Thyroid gland (tissue), 4 donors: Measurements from ENCODE around the gene LMNTD2. TPM values are rescaled to one million over a fixed set of nuclear protein-coding genes. Genes with fewer than 3 reads are reported as not detected.

Experiments used
- DNase-seq, 2 donors: peaks; one replicate each; pipeline ENCODE4 v3.0.0-alpha.2; 2019
- H3K27ac ChIP-seq, 3 donors: fragments of 200-600 bp; sonication (generic); 1 replicate in 2 of 3; 2 replicates in 1 of 3; pipeline ENCODE4 v1.5.1; 2016 to 2019; ENCODE audit warnings: mild to moderate bottlenecking in 1 of 3, moderate library complexity in 1 of 3
- H3K27me3 ChIP-seq: fragments of 200-600 bp; sonication (generic); one replicate; pipeline ENCODE4 v1.5.1; 2019
- H3K36me3 ChIP-seq, 2 donors: fragments of 200-600 bp; sonication (generic); one replicate each; pipeline ENCODE4 v1.5.1; 2016 to 2019
- H3K4me1 ChIP-seq, 2 donors: fragments of 200-600 bp; sonication (generic); one replicate each; pipeline ENCODE4 v1.5.1; 2017 to 2019
- H3K4me3 ChIP-seq, 3 donors: fragments of 200-600 bp; sonication (generic); replicated peaks in 1 of 3; 1 replicate in 2 of 3; 2 replicates in 1 of 3; pipeline ENCODE4 v1.5.1; 2016; ENCODE audit warnings: mild to moderate bottlenecking in 1 of 3
- H3K9me3 ChIP-seq: fragments of 200-600 bp; sonication (generic); one replicate; pipeline ENCODE4 v1.5.1; 2017
- CTCF ChIP-seq, 6 experiments: fragments of 200-600 bp in 3 of 6; fragments of 450-650 bp in 3 of 6; sonication (generic) in 3 of 6; IDR thresholded peaks; one replicate each; pipeline ENCODE4 v1.5.1; 2016 to 2019; ENCODE audit warnings: antibody characterized with exemption in 6 of 6, mild to moderate bottlenecking in 2 of 6, inconsistent platforms in 1 of 6, moderate library complexity in 1 of 6
- POLR2A ChIP-seq, 2 donors: fragments of 450-650 bp; IDR thresholded peaks; one replicate each; pipeline ENCODE4 v1.6.1; 2017; ENCODE audit warnings: antibody characterized with exemption in 2 of 2, mild to moderate bottlenecking in 2 of 2, moderate library complexity in 1 of 2
- WGBS, 2 donors: methylation state at CpG; one replicate each; pipeline ENCODE4 v1.1.5; 2017; 5-methylcytosine and 5-hydroxymethylcytosine counted together
- intact Hi-C: fragments of 100-400 bp; cut with DNase I; formaldehyde crosslinking; loops from one replicate; pipeline ENCODE4 v1.15.1; 2023
- total RNA-seq, 4 donors: library from RNA; depleted of rRNA; stranded (reverse); fragments of >200 nt; gene quantifications; one replicate each; pipeline ENCODE4 v1.2.3, GENCODE V29; 2016

The LMNTD2 gene
- total RNA-seq, 4 donors from 2014 or later = 4.2 to 8.8 (median 6.6) TPM

DNA sequence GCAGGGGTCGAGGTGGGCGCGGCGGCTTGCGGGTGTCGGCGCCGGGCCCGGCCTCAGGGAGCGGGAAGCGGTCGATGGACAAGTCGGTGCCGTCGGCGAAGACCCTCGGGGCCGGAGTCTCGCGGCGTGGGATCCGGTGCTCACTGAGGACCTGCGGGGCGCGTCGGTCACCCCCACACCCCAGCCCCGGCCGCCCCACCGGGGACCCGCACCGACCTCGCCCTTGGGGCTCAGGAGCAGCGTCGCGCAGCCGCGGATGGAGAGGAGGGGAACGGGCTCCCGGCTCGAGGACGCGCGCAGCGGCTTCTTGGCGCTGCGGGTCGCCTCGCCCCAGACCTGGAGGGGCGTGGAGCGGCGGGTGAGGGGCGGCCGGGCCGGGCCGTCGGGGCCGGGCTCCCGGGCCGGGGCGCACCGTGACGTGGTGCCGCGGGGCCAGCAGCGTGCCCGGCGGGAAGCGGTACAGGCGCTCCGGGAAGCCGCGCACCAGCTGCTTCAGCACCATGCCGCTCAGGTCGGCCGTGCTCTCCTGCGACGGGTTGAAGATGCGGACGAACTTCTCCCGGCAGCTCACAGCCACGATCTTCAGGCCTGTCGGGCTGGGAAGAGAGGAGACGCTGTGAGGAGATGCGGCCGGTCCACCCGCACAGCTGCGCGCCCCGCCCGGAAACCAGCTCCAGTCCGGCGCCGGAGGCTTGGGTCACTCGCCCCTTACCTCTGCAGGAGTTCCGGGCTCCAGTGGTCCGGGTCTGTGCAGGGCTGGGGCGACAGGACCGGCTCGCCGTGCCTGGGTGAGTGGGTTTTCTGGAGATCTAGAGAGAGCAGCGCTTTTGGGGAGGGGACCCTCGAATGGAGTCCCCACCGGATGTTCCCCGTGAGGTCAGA is 4.5 kb downstream of the LMNTD2 start:
- WGBS, 2 donors = 33 to 36% methylated on average over 3 to 4 of the region's 104 CpGs

DNA sequence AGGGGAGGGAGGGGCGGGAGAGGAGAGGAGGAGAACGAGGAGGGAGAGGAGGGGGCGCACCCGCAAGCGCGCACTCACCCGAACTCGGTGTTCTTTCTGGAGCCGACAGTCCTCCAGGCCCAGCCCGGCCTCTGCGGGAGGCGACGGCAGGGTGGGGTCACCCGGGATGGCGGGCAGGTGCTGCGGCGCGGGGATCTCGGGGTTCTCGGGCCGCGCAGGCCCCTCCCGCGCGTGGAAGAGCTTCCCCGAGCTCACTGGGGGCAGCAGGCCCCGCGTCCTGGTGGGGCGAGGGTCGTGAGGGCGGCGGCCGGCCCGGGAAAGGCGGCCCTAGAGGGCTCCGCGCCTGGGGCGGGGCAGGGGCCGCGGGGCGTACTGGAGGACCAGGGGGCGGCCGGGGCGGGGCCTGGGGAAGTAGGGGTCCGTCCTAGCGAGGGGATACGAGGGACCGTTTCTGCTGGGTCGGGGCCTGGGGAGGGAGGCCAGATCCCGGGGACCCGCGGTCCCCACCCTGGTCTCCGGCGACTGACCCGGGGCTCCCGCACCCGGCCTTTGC is 5.2 kb downstream of the LMNTD2 start:
- intact Hi-C loops = no loop called here
- H3K36me3 ChIP-seq = no peaks in the 10 kb centered on the region

More for the DNA sequence above, 4.5 kb downstream of the LMNTD2 start:
- Histone ChIP-seq H3K27me3 (no peaks in the 10 kb centered on the region), H3K27ac (no peak overlapping the region), H3K4me3 (peak overlapping the region in 1 of 3 donors; percentile 37), H3K9me3 (no peaks in the 10 kb centered on the region), H3K36me3 (no peaks in the 10 kb centered on the region), H3K4me1 (peaks cover 20 to 33% of the 10 kb centered on the region in 2 donors)
- no peak for TF ChIP-seq CTCF (IDR thresholded peaks at IDR 0.05)
- no peak for TF ChIP-seq POLR2A (IDR thresholded peaks at IDR 0.05)
- DNase-seq = peak; percentile 39 to 40
- intact Hi-C loops = no loop called here

DNA sequence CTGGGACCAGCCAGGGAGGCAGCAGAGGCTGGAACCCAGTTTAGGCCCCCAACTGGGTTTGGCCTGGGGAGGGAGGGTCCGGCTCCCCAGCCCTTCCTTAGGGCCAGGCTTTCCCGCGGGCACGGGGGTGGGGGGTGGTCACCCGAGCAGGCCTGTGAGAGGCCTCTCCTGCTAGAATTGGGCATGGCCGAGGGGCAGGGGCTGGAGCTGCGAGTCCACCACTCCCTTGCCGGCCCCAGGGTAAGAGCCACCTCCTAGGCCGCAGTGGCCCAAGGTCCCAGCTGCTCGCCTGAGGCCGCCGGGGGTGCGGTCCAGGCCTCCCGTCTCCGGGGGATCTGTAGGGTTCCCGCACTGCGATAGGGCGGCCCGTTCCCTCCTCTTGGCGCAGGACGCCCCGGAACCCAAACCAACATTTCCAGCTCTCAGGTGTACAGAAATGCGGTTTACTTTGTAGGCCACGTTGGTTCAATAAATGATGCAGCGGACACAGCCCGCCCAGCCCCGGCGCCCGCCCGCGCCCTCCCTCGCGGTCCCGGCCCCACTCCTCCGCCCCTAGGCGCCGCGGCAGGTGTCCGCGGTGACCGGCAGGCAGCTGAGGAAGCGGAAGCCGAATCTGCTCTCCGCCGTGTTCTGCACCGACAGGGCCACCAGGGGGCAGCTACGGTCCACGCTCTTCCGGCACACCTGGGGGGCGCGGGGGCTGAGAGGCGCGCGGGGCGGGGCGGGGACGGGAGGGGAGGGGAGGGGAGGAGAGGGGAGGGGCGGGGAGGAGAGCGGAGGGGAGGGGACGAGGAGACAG is 5.9 kb downstream of the LMNTD2 start:
- DNase-seq = peak; percentile 71 to 82
- H3K27ac ChIP-seq = no peak overlapping the region
- intact Hi-C loops = loop anchor here (5.0 kb wide), 1 partner anchor 173 kb away; no protein-coding TSS in a partner anchor
- H3K27me3 ChIP-seq = no peaks in the 10 kb centered on the region
- peaks cover 13 to 25% of the 10 kb centered on the region in 2 donors for H3K4me1 ChIP-seq
- no peaks in the 10 kb centered on the region for H3K9me3 ChIP-seq
- H3K36me3 ChIP-seq = no peaks in the 10 kb centered on the region
- WGBS, 2 donors = 6 to 9% methylated on average over 13 to 27 of the region's 60 CpGs
- peak overlapping the region in 1 of 3 donors; percentile 37 for H3K4me3 ChIP-seq
- no peak for TF ChIP-seq POLR2A (IDR thresholded peaks at IDR 0.05)
- peak; percentile 17 to 74 (median 60) for TF ChIP-seq CTCF (IDR thresholded peaks at IDR 0.05)

More for the DNA sequence above, 5.2 kb downstream of the LMNTD2 start:
- peaks cover 18 to 32% of the 10 kb centered on the region in 2 donors for H3K4me1 ChIP-seq
- no peak overlapping the region for H3K27ac ChIP-seq
- no peaks in the 10 kb centered on the region for H3K9me3 ChIP-seq
- peak in 1 of 2 donors; percentile 28 for DNase-seq
- peak overlapping the region in 2 of 3 donors; percentile 25 to 37 for H3K4me3 ChIP-seq
- WGBS, 2 donors = 0 to 4% methylated on average over 5 to 14 of the region's 57 CpGs
- H3K27me3 ChIP-seq = no peaks in the 10 kb centered on the region
- TF ChIP-seq POLR2A (IDR thresholded peaks at IDR 0.05) (no peak), CTCF (IDR thresholded peaks at IDR 0.05) (peak in 3 of 6 experiments; percentile 6 to 37 (median 8))

- Histone ChIP-seq H3K4me3 (no peak overlapping the region), H3K36me3 (no peaks in the 10 kb centered on the region), H3K27ac (no peak overlapping the region), H3K4me1 (peaks cover 13 to 23% of the 10 kb centered on the region in 2 donors), H3K9me3 (no peaks in the 10 kb centered on the region), H3K27me3 (no peaks in the 10 kb centered on the region)
- WGBS, 2 donors = 48 to 57% methylated on average over 9 of the region's 11 CpGs
- peak in 1 of 2 donors; percentile 28 for DNase-seq
- no peak for TF ChIP-seq POLR2A (IDR thresholded peaks at IDR 0.05)
- no peak for TF ChIP-seq CTCF (IDR thresholded peaks at IDR 0.05)
- intact Hi-C loops = loop anchor here (5.0 kb wide), 1 partner anchor 173 kb away; no protein-coding TSS in a partner anchor
Measured at GRCh38 chr11:553988-554340, 6.6 kb downstream of the LMNTD2 start.
